Measurements from ENCODE around the gene DPAGT1.

DPAGT1 gene

DNA sequence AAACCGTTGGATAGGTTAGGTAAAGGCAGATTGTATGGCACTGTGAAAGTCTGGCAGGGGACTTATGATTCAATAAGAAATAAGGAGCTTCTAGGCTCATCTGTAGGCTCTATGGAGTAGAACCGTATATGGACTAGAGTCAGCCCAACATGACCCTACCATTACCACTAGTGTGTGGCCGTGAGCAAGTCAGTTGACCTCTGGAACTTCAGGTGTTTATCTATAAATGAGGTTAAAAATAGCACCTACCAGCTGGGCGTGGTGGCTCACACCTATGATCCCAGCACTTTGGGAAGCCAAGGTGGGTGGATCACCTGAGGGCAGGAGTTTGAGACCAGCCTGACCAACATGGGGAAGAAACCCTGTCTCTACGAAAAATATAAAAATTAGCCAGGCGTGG is 24.2 kb upstream of the DPAGT1 start:
- TF ChIP-seq, protein P1, sequence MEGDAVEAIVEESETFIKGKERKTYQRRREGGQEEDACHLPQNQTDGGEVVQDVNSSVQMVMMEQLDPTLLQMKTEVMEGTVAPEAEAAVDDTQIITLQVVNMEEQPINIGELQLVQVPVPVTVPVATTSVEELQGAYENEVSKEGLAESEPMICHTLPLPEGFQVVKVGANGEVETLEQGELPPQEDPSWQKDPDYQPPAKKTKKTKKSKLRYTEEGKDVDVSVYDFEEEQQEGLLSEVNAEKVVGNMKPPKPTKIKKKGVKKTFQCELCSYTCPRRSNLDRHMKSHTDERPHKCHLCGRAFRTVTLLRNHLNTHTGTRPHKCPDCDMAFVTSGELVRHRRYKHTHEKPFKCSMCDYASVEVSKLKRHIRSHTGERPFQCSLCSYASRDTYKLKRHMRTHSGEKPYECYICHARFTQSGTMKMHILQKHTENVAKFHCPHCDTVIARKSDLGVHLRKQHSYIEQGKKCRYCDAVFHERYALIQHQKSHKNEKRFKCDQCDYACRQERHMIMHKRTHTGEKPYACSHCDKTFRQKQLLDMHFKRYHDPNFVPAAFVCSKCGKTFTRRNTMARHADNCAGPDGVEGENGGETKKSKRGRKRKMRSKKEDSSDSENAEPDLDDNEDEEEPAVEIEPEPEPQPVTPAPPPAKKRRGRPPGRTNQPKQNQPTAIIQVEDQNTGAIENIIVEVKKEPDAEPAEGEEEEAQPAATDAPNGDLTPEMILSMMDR (IDR thresholded peaks at IDR 0.05): no peak
- no peak overlapping the region for H3K27ac ChIP-seq

DNA sequence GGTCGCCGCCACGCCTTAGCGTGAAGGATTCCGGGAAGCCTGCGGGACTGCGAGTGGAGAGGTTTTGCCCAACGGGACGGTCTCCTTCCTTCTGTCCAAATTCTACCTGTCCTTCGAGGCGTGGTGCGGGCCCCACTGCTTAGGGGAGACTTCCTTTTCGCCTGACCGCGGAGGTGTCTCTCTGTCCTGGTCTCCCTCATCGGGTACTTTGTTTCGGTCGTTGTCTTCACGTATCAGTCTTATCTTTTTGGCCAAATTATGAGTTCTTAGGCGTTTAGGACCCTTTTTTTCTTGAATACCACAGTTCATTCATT is 20.1 kb upstream of the DPAGT1 start:
- no peaks in the 10 kb centered on the region for H3K27me3 ChIP-seq

More for the DNA sequence above, 24.2 kb upstream of the DPAGT1 start:
- H3K27me3 ChIP-seq: no peaks in the 10 kb centered on the region
- peaks cover 13 to 19% of the 10 kb centered on the region in 2 experiments for H3K4me1 ChIP-seq (ENCODE audit: control insufficient read depth in 1 of 2, insufficient read depth in 1 of 2, low read depth in 1 of 2, low read length in 1 of 2)
- no peaks in the 10 kb centered on the region for H3K9me3 ChIP-seq
- peaks cover 45% of the 10 kb centered on the region for H3K36me3 ChIP-seq
- H3K4me3 ChIP-seq (ENCODE audit: low read depth in 1 of 2, low read length in 1 of 2): no peak overlapping the region

DNA sequence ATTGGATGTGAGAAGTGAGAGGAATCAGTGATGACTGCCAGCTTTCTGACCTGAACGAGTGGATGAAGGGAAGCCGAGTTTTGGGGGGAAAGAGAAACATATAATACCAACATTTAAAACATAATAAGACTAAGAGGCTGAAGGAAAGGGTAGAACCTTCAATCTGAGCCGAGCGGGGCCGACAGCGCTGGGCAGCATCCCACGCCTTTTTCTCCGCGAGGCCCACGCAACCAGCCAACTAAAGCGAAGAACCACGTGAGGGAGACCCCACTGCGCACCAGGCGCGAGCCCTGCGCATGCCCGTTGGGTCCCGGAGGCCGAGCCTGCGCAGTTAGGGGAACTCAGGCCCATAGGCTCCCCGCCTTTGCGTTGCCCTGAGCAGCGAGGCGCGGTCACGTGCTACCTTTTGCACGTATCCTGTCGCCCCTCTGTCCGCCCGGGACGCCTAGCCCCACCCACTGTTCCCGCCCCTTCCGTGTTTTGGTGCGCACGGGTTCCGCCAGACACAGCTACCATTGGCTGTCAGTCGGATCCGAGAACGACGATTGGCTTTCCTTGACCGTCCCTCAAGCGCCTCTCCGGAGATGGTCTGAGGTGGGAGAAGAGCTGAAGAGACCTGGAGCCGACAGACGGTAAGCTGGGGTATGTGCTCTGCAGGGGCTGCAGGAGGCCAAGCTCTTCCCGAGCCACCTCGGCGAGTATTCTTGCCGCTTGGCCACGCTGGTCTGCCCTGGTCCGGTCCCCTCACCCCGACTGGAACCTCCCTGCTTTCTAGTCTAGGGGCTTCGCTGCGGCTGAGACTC is 19.6 kb upstream of the DPAGT1 start, which contains the start of gene HINFP:
Gene HINFP, plus strand, starts transcription at position 573 of the 803 bp plus-strand sequence. CDS start 5,365 bp downstream, outside the sequence.
- Histone ChIP-seq H3K27ac (peak within 1 kb of the TSS; percentile 84), H3K4me1 (ENCODE audit: control insufficient read depth in 1 of 2, insufficient read depth in 1 of 2, low read depth in 1 of 2, low read length in 1 of 2) (peaks cover 32 to 37% of the 10 kb centered on the region in 2 experiments), H3K9me3 (no peaks in the 10 kb centered on the region), H3K36me3 (peaks cover 21% of the 10 kb centered on the region), H3K4me3 (ENCODE audit: low read depth in 1 of 2, low read length in 1 of 2) (peak within 1 kb of the TSS; percentile 88 to 94), H3K27me3 (no peaks in the 10 kb centered on the region)
- TF ChIP-seq, protein P1 (IDR thresholded peaks at IDR 0.05): peak; percentile 37

More for the DNA sequence above, 20.1 kb upstream of the DPAGT1 start:
- TF ChIP-seq, protein P1 (IDR thresholded peaks at IDR 0.05): no peak
- H3K36me3 ChIP-seq: peaks cover 16% of the 10 kb centered on the region
- H3K4me1 ChIP-seq (ENCODE audit: control insufficient read depth in 1 of 2, insufficient read depth in 1 of 2, low read depth in 1 of 2, low read length in 1 of 2): peaks cover 26 to 31% of the 10 kb centered on the region in 2 experiments
- peak overlapping the region; percentile 84 for H3K27ac ChIP-seq
- no peaks in the 10 kb centered on the region for H3K9me3 ChIP-seq
- H3K4me3 ChIP-seq (ENCODE audit: low read depth in 1 of 2, low read length in 1 of 2): peak overlapping the region; percentile 88 to 94

DNA sequence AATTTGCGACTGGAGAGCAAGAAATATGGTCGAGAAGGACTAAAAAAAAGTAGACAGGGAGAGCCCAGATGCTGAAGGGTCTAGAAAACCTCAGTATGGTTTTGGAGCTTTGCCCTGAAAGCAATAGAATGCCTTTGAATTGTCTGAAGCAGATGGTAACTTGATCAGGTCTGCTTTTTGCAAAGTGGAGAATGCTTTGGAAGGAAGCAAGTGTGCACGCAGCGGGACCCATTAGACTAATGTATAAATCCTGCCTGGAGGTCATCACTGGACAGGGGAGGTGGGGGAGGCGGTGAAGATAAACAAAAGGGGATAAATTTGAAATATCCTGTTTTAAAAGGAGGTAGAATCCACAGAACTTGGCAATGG is 19.0 kb upstream of the DPAGT1 start:
- Histone ChIP-seq H3K4me3 (ENCODE audit: low read depth in 1 of 2, low read length in 1 of 2) (peak overlapping the region; percentile 88 to 94), H3K4me1 (ENCODE audit: control insufficient read depth in 1 of 2, insufficient read depth in 1 of 2, low read depth in 1 of 2, low read length in 1 of 2) (peaks cover 38 to 42% of the 10 kb centered on the region in 2 experiments), H3K27me3 (no peaks in the 10 kb centered on the region), H3K27ac (peak overlapping the region; percentile 84), H3K36me3 (peaks cover 25% of the 10 kb centered on the region), H3K9me3 (no peaks in the 10 kb centered on the region)
- TF ChIP-seq, protein P1 (IDR thresholded peaks at IDR 0.05): no peak

DNA sequence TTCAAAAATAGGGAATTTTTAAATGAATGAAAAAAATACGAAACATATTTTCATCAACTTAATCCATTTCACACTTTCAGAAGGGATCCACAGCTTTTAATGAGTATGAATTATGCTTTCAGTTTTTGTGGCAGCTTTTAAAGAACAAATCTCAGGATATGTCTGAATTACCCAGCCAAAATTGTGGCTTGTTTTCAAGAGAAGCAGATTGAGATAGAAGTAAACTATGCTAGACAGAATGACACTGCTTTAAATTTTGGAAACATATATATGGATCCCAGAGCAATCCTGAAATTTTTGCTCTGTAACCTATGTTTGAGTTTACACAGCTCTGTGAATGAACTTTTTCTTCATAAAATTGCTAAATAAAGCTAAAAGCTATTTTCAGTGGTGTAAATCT is 17.3 kb upstream of the DPAGT1 start:
- Histone ChIP-seq H3K4me3 (ENCODE audit: low read depth in 1 of 2, low read length in 1 of 2) (no peak overlapping the region), H3K9me3 (no peaks in the 10 kb centered on the region), H3K4me1 (ENCODE audit: control insufficient read depth in 1 of 2, insufficient read depth in 1 of 2, low read depth in 1 of 2, low read length in 1 of 2) (peaks cover 48 to 49% of the 10 kb centered on the region in 2 experiments), H3K27me3 (no peaks in the 10 kb centered on the region), H3K27ac (peak overlapping the region; percentile 10), H3K36me3 (peaks cover 24% of the 10 kb centered on the region)
- TF ChIP-seq, protein P1 (IDR thresholded peaks at IDR 0.05): no peak
